ENCODE measurements around the gene LHX5.
A peak's percentile ranks its signal among the peaks of the same experiment; 100 is the strongest.

The LHX5 gene

DNA sequence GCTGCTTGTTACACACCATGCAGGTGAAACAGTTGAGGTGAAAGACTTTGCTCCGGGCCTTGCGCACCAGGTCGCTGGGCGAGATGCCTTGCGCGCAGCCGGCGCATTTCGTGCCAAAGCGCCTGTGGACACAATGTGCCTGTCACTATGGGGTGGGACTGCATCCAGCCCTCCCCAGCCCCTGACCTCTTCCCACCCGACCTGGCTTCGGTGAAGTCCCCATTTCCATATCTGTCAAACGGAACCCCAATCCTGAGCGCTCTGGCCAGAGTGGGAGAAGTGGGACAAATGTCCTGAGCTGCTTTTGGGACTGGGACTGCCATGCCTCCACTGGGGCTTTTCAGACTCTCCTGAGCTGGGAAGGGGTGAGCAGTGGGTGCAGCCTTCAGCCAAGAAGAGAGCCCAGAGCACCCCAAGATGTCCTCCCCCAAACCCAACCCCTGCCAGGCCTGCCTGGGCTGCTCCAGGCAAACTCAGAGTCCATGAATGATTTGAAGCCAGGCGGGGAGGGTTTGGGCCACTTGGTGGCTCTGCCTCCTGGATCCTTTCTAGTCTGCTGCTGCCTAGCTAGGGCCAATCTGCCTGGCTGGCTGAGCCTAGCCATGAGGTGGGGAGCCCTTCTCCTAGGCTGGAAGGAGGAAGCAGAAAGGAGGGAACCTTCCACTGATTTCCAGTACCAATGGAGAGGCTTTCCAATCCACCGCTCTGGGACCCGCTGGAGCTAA, 2.3 kb downstream of the LHX5 start:
- H3K4me1 ChIP-seq (ENCODE audit: control insufficient read depth, insufficient read depth, low read length): no peaks in the 10 kb centered on the region
- H3K36me3 ChIP-seq (ENCODE audit: control insufficient read depth, insufficient read depth, low read length, severe bottlenecking): no peaks in the 10 kb centered on the region
- no peak overlapping the region for H3K9ac ChIP-seq (ENCODE audit: low read length)
- peaks cover 90% of the 10 kb centered on the region for H3K27me3 ChIP-seq (replicated peaks; ENCODE audit: control insufficient read depth, insufficient read depth, low read length)
- H3K9me3 ChIP-seq (ENCODE audit: control insufficient read depth, low read length): no peaks in the 10 kb centered on the region
- no peak overlapping the region for H3K4me3 ChIP-seq (ENCODE audit: low read length)
- DNase-seq (ENCODE audit: low read depth): no peak

DNA sequence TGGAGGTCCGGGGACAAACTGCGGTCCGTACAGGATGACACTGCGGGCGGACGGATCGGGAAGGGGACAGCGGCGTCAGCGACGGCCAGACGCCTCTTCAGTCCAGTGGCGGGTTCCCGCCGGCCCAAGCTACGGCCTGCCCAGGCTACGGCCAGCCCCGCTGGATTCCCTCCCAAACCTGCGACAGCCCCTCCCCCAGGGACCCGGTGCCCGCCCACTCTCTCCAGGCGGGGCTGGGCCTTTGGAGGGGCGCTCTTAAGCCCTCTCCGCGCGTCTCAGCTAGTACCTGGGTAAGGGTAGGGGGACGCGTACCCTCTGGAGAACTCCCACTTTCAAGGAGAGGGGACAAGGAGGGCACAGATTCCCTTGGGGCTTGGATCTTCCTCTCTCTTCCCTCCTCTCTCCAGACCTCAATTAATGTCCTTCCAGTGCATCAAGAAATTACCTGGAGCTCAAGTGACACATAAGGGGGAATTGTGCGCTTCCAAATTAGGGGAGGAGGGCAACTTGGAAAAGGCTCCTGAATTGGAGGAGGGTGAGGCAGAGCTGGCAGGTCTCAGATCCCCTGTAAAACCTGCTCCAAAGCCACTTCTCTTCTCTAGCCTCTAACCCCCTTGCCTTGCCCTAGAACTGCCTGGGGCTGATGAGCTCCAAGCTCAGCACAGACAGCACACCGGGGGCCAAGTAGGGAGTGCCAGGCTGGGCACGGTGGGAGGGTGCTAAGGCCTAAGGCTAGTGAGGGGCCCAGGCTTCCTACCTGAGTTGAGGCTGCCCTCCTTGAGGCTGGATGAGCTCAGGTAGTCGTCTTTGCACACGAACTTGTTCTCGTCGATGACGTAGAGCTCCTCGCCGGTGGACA, 3.1 kb downstream of the LHX5 start:
- Histone ChIP-seq H3K36me3 (ENCODE audit: control insufficient read depth, insufficient read depth, low read length, severe bottlenecking) (no peaks in the 10 kb centered on the region), H3K9me3 (ENCODE audit: control insufficient read depth, low read length) (no peaks in the 10 kb centered on the region), H3K4me1 (ENCODE audit: control insufficient read depth, insufficient read depth, low read length) (no peaks in the 10 kb centered on the region), H3K27me3 (replicated peaks; ENCODE audit: control insufficient read depth, insufficient read depth, low read length) (peaks cover 89% of the 10 kb centered on the region), H3K4me3 (ENCODE audit: low read length) (no peak overlapping the region), H3K9ac (ENCODE audit: low read length) (no peak overlapping the region)
- DNase-seq (ENCODE audit: low read depth): no peak

DNA sequence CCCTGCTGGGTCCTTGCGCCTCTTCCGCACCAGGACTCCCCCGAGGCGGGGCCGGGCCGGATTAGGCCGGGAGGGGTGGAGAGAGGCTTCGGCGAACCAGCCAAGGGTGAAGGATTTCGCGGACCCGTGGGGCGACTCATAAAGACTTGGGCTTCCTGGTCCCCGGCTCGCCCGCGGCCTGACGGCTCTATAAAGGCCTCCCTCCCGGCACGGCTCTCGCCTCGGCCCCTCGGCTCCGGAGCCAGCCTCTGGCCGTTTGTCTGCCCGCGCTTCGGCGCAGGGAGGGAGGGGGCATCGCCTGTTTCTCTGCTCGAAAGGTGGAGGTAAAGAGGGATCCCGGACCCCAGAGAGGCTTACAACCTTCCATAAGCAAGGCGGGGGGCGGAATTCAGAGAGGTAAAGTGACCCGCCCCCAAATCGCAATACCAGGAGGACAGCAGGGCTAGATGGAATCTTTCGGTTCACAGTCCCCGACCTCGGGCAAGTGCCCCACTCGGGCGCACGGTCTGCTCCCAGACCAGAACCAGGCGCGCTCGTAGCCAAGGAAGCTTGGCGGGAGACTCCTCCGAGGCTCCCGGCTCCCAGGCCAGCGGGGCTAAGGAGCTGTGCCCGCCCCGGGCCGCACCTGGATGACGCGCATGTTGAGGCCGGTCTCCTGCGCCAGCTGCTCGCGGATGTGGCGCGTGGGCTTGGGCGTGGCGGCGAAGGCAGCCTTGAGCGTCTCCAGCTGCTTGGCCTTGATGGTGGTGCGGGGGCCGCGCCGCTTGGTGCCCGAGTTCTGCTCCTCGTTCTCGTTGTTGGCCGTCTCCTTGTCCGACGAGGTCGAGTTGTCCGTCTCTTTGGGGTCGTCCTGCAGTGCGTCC, 3.9 kb downstream of the LHX5 start:
- Histone ChIP-seq H3K36me3 (ENCODE audit: control insufficient read depth, insufficient read depth, low read length, severe bottlenecking) (no peaks in the 10 kb centered on the region), H3K27me3 (replicated peaks; ENCODE audit: control insufficient read depth, insufficient read depth, low read length) (peaks cover 85% of the 10 kb centered on the region), H3K4me3 (ENCODE audit: low read length) (peak overlapping the region; percentile 69), H3K9me3 (ENCODE audit: control insufficient read depth, low read length) (no peaks in the 10 kb centered on the region), H3K4me1 (ENCODE audit: control insufficient read depth, insufficient read depth, low read length) (no peaks in the 10 kb centered on the region), H3K9ac (ENCODE audit: low read length) (no peak overlapping the region)
- DNase-seq (ENCODE audit: low read depth): no peak

DNA sequence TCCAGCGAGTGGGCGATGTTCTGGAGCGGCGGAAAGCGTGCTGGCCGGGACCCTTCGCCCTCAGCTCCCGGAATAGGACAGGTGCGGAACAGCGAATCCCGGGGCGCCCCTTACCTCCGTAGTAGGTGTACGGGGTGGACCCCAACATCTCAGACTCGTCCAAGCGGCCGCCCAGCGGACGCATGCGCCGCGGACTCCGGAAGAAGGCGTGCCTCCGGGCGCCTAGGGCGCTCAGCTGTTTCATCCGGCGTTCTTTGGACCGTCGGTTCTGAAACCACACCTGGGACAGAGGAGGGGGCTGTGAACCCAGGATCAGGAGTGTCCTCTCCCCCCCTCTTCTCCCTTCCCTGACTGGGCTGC, 4.5 kb downstream of the LHX5 start:
- H3K36me3 ChIP-seq (ENCODE audit: control insufficient read depth, insufficient read depth, low read length, severe bottlenecking): no peaks in the 10 kb centered on the region
- H3K9me3 ChIP-seq (ENCODE audit: control insufficient read depth, low read length): no peaks in the 10 kb centered on the region
- peaks cover 81% of the 10 kb centered on the region for H3K27me3 ChIP-seq (replicated peaks; ENCODE audit: control insufficient read depth, insufficient read depth, low read length)
- H3K9ac ChIP-seq (ENCODE audit: low read length): no peak overlapping the region
- DNase-seq (ENCODE audit: low read depth): no peak
- peak overlapping the region; percentile 69 for H3K4me3 ChIP-seq (ENCODE audit: low read length)
- H3K4me1 ChIP-seq (ENCODE audit: control insufficient read depth, insufficient read depth, low read length): no peaks in the 10 kb centered on the region

DNA sequence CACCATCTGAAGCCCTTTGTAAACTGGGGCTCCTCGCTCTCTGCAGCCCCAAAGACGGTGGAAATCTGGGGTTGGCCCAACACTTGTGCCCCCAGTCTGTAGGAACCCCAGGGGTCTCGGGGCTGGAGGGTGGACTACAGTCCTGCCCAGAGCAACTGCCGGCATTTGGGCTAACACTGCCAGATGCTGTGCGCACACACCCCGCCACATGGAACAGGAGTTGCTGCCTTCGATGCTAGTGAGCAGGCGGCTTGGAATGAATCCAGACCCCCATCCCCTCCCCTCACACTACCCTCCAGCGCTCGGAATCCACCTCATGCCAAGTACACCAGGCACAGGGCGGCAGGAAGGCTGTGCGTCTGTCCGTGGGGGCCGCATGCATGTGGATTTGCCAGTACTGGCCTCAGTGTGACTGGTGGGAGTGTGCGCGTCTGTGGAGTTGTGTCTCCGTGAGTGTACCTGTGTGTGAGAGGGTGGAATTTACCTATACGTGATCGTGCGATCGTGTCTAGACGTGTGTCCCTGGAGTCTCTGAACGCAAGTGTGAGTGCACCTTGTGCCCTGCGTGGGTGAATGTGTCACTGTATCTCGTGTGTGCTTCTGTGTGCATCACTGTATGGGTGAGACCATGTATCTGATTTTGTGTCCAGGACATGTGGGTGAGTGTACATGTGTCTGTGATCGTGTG, 5.1 kb downstream of the LHX5 start:
- no peaks in the 10 kb centered on the region for H3K9me3 ChIP-seq (ENCODE audit: control insufficient read depth, low read length)
- H3K4me1 ChIP-seq (ENCODE audit: control insufficient read depth, insufficient read depth, low read length): no peaks in the 10 kb centered on the region
- no peaks in the 10 kb centered on the region for H3K36me3 ChIP-seq (ENCODE audit: control insufficient read depth, insufficient read depth, low read length, severe bottlenecking)
- H3K4me3 ChIP-seq (ENCODE audit: low read length): peak overlapping the region; percentile 69
- no peak overlapping the region for H3K9ac ChIP-seq (ENCODE audit: low read length)
- H3K27me3 ChIP-seq (replicated peaks; ENCODE audit: control insufficient read depth, insufficient read depth, low read length): peaks cover 79% of the 10 kb centered on the region
- DNase-seq (ENCODE audit: low read depth): no peak

DNA sequence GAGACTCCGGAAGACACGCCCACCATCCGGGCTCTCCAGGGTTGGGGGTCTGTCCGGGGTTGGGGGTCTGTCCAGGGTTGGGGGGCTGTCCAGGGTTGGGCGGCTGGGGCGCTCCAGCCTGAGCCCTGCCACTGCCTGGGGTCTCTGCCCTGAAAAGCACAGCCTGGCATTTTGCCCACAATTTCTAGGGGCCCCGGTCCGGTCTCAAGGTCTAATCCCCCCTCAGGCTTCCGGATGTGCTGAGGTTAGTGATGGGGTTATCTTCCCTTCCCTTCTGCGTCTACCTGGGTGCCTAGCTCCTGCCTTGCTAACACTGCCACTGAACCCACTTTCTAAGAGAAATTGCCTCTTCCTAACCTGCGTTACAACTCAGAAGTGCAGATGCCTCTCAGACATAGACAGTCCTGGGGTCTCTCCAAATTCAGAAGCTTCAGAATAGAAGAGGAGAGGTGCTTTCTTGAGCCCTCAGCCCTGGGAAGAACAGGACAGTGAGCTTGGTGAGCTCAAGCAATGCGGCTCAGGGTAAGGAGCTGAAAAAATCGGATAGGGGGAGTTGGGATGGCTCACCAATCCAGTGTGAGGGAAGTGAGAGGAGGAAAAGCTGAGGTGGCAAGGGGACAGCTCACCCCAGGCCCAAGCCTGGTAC, 5.7 kb downstream of the LHX5 start:
- no peak overlapping the region for H3K4me3 ChIP-seq (ENCODE audit: low read length)

DNA sequence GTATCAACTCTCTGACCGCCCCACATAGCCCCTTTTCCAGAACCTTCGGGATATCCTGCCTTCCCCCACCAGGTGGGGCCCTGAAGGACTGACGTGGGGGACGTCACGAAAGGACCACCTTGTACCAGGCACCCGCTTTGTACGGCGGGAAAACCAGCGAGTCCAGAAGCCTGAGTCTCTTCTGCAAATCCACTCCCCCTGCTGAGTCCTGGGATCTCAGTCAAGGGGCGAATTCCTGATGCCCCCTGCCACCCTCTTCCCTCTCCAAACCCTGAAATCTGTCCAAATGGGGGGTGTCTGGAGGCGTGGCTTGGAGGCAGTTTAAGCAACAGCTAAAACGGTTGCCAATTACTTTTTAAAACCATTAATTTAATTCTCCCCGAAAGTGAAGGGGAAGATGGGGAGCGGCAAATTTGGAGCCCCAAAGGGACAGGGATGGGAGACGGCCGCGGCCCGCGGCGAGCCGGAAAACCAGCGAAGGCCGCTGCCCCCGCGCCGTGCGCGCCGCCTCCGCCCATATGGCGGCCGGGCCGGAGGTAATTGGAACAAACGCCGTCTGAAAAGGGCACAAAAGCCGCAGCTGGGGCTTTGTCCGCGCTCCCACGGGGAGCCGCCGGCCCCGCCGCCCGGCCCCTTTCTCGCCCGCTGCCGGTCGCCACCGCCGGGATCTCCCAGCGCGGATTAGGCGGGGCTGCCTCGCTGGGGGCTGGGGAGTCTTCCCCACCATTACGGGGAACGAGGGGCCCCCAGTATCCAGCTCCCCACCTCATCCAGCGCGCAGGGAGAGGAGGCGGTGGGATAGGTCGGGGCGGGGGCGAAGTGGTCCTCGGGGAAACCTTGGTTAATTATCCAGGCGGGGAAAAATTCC, 6.6 kb downstream of the LHX5 start:
- Histone ChIP-seq H3K4me1 (ENCODE audit: control insufficient read depth, insufficient read depth, low read length) (no peaks in the 10 kb centered on the region), H3K36me3 (ENCODE audit: control insufficient read depth, insufficient read depth, low read length, severe bottlenecking) (no peaks in the 10 kb centered on the region), H3K27me3 (replicated peaks; ENCODE audit: control insufficient read depth, insufficient read depth, low read length) (peaks cover 73% of the 10 kb centered on the region), H3K4me3 (ENCODE audit: low read length) (peak overlapping the region; percentile 23), H3K9ac (ENCODE audit: low read length) (no peak overlapping the region), H3K9me3 (ENCODE audit: control insufficient read depth, low read length) (no peaks in the 10 kb centered on the region)
- no peak for DNase-seq (ENCODE audit: low read depth)

More for the DNA sequence above, 5.7 kb downstream of the LHX5 start:
- Histone ChIP-seq H3K27me3 (replicated peaks; ENCODE audit: control insufficient read depth, insufficient read depth, low read length) (peaks cover 76% of the 10 kb centered on the region), H3K9me3 (ENCODE audit: control insufficient read depth, low read length) (no peaks in the 10 kb centered on the region), H3K4me1 (ENCODE audit: control insufficient read depth, insufficient read depth, low read length) (no peaks in the 10 kb centered on the region), H3K36me3 (ENCODE audit: control insufficient read depth, insufficient read depth, low read length, severe bottlenecking) (no peaks in the 10 kb centered on the region), H3K9ac (ENCODE audit: low read length) (no peak overlapping the region)
- no peak for DNase-seq (ENCODE audit: low read depth)

DNA sequence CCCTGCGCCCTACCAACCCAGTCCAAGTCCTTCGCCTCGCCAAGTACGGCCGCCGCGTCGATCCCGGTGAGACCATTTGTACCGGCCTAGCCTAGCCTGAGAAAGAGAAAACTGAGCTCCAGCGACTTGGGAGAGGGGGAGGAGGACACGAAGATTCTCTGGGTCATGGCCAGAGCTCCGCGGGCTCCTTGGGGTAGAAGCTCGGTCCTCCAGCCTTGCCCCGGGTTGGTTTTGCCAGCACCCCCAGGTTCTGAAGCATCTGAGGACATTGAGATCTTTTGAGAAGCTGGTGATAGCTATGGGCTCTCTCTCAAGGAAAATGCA, 7.3 kb downstream of the LHX5 start:
- Histone ChIP-seq H3K36me3 (ENCODE audit: control insufficient read depth, insufficient read depth, low read length, severe bottlenecking) (no peaks in the 10 kb centered on the region), H3K9ac (ENCODE audit: low read length) (no peak overlapping the region), H3K4me3 (ENCODE audit: low read length) (no peak overlapping the region), H3K9me3 (ENCODE audit: control insufficient read depth, low read length) (no peaks in the 10 kb centered on the region), H3K27me3 (replicated peaks; ENCODE audit: control insufficient read depth, insufficient read depth, low read length) (peaks cover 73% of the 10 kb centered on the region), H3K4me1 (ENCODE audit: control insufficient read depth, insufficient read depth, low read length) (no peaks in the 10 kb centered on the region)
- DNase-seq (ENCODE audit: low read depth): no peak

DNA sequence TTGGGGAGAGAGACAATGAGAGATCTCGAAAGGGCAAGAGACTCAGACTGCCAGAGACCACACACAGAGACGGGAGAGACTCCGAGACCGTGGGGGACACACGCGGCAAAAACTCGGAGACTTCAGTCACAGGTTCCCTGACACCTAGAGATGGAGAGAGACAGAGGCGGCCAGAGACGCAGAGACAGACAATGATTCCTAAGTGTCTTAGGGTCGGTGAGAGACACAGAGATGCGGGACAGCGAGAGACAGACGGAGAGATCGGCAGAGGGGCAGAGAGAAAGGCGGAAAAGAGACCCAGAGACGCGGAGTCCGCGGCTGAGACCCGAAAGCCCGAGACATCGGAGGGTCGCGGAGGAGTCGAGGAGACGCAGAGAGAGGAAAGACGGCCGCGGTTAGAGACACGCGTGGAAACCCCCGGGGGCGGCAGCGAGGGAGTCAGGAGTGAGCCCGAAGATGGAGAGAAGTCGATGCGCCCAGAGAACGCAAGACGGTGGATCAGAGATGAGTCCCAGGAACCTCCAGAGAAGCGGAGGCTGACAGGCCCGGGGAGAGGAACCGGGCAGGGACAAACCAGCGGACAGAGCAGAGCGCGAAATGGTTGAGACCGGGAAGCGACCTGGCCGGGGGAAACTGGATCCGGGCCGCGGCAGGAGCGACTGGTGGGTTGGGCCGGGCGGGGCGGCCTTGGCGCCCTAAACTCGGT, 7.8 kb downstream of the LHX5 start:
- Histone ChIP-seq H3K27me3 (replicated peaks; ENCODE audit: control insufficient read depth, insufficient read depth, low read length) (peaks cover 73% of the 10 kb centered on the region), H3K4me3 (ENCODE audit: low read length) (no peak overlapping the region)

More for the DNA sequence above, 7.8 kb downstream of the LHX5 start:
- Histone ChIP-seq H3K9me3 (ENCODE audit: control insufficient read depth, low read length) (no peaks in the 10 kb centered on the region), H3K36me3 (ENCODE audit: control insufficient read depth, insufficient read depth, low read length, severe bottlenecking) (no peaks in the 10 kb centered on the region), H3K4me1 (ENCODE audit: control insufficient read depth, insufficient read depth, low read length) (no peaks in the 10 kb centered on the region), H3K9ac (ENCODE audit: low read length) (no peak overlapping the region)
- DNase-seq (ENCODE audit: low read depth): no peak

All from adipocyte (in vitro differentiated cells).